Activated CD4-positive, alpha-beta memory T cell treated with anti-CD3 and anti-CD28 coated beads, Interleukin-2, amount 10 ng/mL, durations not matched to agents 7 days and 5 days (primary cell): ENCODE results near the gene TEX30. TPM values are rescaled to one million over a fixed set of nuclear protein-coding genes. Genes with fewer than 3 reads are reported as not detected.
A peak's percentile ranks its signal among the peaks of the same experiment; 100 is the strongest.

Source experiments
- CTCF ChIA-PET: fragments of 350-600 bp; sonication (Branson Sonifier 250); formaldehyde crosslinking; loops from one replicate; lab custom pipeline; 2021; ENCODE audit warnings: antibody characterized with exemption, inconsistent platforms; lab: Charles Lee
- POLR2A ChIA-PET: fragments of 350-600 bp; sonication (Branson Sonifier 250); formaldehyde crosslinking; loops from one replicate; lab custom pipeline; 2021; ENCODE audit warnings: antibody characterized with exemption; lab: Charles Lee
- DNase-seq: peaks from one replicate; pipeline ENCODE4 v3.0.0-alpha.2; 2020
- H3K27ac Mint-ChIP-seq: one replicate; pipeline ENCODE4 v1.8.0; 2021; ENCODE audit warnings: mild to moderate bottlenecking, mixed read lengths
- H3K27me3 Mint-ChIP-seq: one replicate; pipeline ENCODE4 v1.8.0; 2021; ENCODE audit warnings: mixed read lengths
- H3K36me3 Mint-ChIP-seq: one replicate; pipeline ENCODE4 v1.8.0; 2021; ENCODE audit warnings: low read depth, mixed read lengths
- H3K4me1 Mint-ChIP-seq: one replicate; pipeline ENCODE4 v1.8.0; 2021; ENCODE audit warnings: mixed read lengths
- H3K4me3 Mint-ChIP-seq: one replicate; pipeline ENCODE4 v1.8.0; 2021; ENCODE audit warnings: mild to moderate bottlenecking, mixed read lengths
- H3K9me3 Mint-ChIP-seq: one replicate; pipeline ENCODE4 v1.8.0; 2021; ENCODE audit warnings: mixed read lengths
- total RNA-seq, 2 experiments: library from RNA; stranded (reverse); gene quantifications; one replicate each; pipeline ENCODE4 v1.2.3, GENCODE V29; 2021

TEX30 gene
- 10 to 100 TPM; 35.0 to 36.6 TPM for total RNA-seq

DNA sequence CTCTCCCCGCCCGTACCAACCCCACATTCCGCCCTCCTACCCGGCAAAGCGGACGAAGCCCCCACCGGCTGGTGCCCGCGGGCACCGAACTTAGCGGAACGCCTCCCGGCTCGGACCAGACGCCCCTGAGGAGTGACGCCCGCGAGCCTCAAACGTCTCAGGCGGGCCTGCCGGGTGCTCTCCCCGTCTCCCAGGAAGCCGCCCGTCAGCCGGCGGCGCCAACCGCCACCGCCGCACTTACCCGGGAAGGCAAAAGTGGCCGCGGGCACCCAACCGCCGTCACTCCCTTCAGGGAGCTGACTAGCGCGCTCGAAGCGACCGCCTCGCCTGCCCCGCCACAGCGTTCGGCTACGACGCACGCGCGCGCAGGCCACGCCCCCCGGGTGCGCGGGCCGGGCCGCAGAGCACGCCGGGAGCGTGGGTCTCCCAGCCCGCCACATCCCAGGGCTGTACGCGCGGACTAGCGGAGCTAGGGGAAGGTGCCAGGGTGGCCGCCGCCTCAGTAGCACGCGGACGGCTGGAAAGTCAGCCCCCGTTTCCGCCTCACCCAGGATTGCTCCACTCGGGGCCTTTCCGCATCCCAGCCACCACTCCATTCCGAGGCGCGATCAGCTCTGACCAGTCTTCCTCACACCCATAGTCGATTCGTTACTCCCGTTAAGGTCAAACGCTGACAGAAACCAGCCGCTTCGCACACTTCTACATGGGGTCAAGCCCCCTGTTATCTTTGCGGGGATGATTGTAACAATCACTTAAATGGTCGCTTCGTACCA lies at the start of gene TEX30:
TEX30 (minus strand) TSS at position 346 of the 773 bp plus-strand sequence. CDS start 3,760 bp downstream, outside the sequence.
- H3K36me3 Mint-ChIP-seq = peaks cover 13% of the 10 kb centered on the region
- H3K4me1 Mint-ChIP-seq = peaks cover 61% of the 10 kb centered on the region
- H3K4me3 Mint-ChIP-seq = peak within 1 kb of the TSS; percentile 85
- peak; percentile 90 for DNase-seq
- H3K27me3 Mint-ChIP-seq = no peaks in the 10 kb centered on the region
- ChIA-PET POLR2A (interaction anchor here (0.8 to 5.8 kb wide), 20 partner anchors 8 to 379 kb away, joined by 3 to 107 read pairs (median 4); partner anchors contain the start of genes BIVM, ERCC5, POGLUT2 and TPP2), CTCF (interaction anchor here (0.7 to 3.8 kb wide), 14 partner anchors 11 to 182 kb away, joined by 3 to 37 read pairs (median 5); partner anchors contain the start of gene TPP2)
- H3K9me3 Mint-ChIP-seq = no peaks in the 10 kb centered on the region
- H3K27ac Mint-ChIP-seq = peak within 1 kb of the TSS; percentile 89

DNA sequence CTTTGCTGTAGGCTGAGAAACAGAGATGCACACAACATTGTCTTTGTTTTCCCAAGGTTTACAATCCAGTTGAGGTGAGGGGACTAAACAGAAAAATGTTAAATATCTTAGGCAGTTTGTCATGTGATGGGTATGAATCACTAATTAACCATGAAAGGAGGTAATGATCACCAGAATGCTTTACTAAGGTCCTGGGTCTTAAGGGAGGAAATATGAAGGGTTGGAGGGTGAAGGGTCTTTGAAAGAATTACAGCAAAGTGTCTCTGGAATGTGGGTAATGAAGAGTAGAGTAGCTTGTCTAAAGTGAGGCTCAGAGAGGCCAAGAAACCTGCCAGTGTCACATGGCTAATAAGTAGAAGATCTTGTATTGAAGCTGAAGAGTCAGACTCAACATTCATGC lies 44.3 kb upstream of the TEX30 start:
- peaks cover 56% of the 10 kb centered on the region for H3K36me3 Mint-ChIP-seq
- no peaks in the 10 kb centered on the region for H3K9me3 Mint-ChIP-seq
- CTCF ChIA-PET = interaction anchor here (3.3 kb wide), 1 partner anchor 18 kb away, joined by 8 read pairs; no protein-coding TSS in a partner anchor

DNA sequence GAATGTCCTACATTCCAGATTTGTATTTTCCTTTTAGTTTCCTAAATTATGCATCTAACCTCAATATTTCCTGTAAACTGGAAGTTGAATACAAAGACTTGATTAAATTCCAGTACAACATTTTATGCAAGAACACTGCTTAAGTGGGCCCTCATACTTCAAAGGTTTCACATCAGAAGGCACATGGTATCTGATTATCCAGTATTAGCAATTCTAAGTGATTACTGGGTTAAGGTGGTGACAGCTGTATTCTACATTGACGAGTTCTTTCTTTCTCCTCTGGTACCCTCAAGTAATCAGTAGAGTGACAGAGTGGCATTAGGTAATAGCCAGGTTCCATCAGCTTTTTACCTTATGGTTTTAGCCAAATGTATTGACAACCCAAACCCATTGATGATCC lies 43.7 kb upstream of the TEX30 start:
- H3K27me3 Mint-ChIP-seq = no peaks in the 10 kb centered on the region
- peaks cover 9% of the 10 kb centered on the region for H3K4me1 Mint-ChIP-seq
- POLR2A ChIA-PET = no interaction called here
- no peak for DNase-seq
- H3K36me3 Mint-ChIP-seq = peaks cover 53% of the 10 kb centered on the region
- no peaks in the 10 kb centered on the region for H3K9me3 Mint-ChIP-seq
- H3K27ac Mint-ChIP-seq = no peak overlapping the region
- H3K4me3 Mint-ChIP-seq = no peak overlapping the region
- CTCF ChIA-PET = no interaction called here

More for the DNA sequence above, 44.3 kb upstream of the TEX30 start:
- no peaks in the 10 kb centered on the region for H3K27me3 Mint-ChIP-seq
- no peak for DNase-seq
- H3K4me3 Mint-ChIP-seq = no peak overlapping the region
- H3K27ac Mint-ChIP-seq = no peak overlapping the region
- POLR2A ChIA-PET = no interaction called here
- H3K4me1 Mint-ChIP-seq = peaks cover 9% of the 10 kb centered on the region

DNA sequence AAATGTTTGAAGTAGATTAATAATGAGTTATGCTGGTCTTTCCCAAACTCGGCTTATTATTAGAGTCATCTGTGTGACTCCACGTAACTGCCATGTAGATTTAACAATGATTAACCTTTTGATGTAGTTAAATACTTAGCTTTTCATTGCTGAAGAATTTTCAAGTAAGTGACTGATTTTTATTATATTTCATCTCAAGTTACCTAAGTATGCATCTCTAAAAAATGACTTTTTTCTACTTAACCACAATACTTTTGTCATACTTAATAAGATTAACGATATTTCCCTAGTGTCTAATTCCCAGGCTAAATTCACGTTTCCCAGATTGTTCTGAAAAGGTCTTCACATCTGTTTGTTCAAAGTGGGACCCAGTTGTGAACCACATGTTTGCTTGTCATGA lies 43.1 kb upstream of the TEX30 start:
- Mint-ChIP-seq H3K27ac (no peak overlapping the region), H3K9me3 (peaks cover 4% of the 10 kb centered on the region), H3K36me3 (peaks cover 53% of the 10 kb centered on the region), H3K4me3 (no peak overlapping the region), H3K27me3 (no peaks in the 10 kb centered on the region), H3K4me1 (peaks cover 9% of the 10 kb centered on the region)
- CTCF ChIA-PET = no interaction called here
- DNase-seq = no peak
- POLR2A ChIA-PET = no interaction called here

DNA sequence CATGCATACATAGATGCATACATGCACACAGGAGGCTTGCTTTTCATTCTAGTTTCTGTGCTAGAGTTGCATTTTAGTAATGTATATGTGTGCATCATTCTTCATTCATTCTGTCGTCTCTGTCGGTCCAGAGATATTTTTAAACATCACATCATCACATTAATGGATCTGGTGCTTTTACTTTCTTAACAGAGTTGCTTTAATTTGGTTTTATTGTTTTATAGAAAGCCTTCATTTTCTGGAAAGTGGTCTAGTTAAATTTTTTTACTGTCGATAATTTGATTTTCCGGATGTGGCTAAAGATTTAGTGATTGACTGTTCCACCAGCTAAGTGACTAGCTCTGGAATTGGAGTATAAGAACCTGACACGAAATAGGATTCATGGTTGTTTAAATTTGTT lies 42.2 kb upstream of the TEX30 start:
- Mint-ChIP-seq H3K27me3 (no peaks in the 10 kb centered on the region), H3K4me1 (peaks cover 9% of the 10 kb centered on the region), H3K27ac (no peak overlapping the region), H3K4me3 (no peak overlapping the region), H3K36me3 (peaks cover 61% of the 10 kb centered on the region), H3K9me3 (peaks cover 4% of the 10 kb centered on the region)
- POLR2A ChIA-PET = interaction anchor here (1.6 kb wide), 1 partner anchor 220 kb away, joined by 5 read pairs; the partner anchor contains the start of gene TPP2
- CTCF ChIA-PET = interaction anchor here (1.8 kb wide), 1 partner anchor 16 kb away, joined by 5 read pairs; no protein-coding TSS in a partner anchor
- no peak for DNase-seq

DNA sequence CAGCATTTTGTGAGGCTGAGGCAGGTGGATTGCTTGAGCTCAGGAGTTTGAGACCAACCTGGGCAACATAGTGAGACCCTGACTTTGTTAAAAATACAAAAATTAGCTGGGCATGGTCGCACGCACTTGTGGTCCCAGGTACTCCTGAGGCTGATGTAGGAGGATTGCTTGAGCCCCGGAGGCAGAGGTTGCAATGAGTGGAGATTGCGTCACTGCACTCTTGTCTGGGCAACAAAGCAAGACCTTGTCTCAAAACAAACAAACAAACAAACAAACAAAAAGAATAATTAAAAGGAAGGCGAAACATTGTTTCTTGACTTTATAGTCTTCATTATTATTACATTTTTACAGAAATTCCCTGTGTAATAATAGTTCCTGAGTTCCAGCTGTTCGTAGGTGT lies 41.2 kb upstream of the TEX30 start:
- peaks cover 62% of the 10 kb centered on the region for H3K36me3 Mint-ChIP-seq
- POLR2A ChIA-PET = interaction anchor here (1.6 to 3.1 kb wide), 2 partner anchors 15 to 219 kb away, joined by 5 to 12 read pairs; partner anchors contain the start of gene TPP2
- no peak overlapping the region for H3K27ac Mint-ChIP-seq
- peaks cover 12% of the 10 kb centered on the region for H3K4me1 Mint-ChIP-seq
- no peak overlapping the region for H3K4me3 Mint-ChIP-seq
- no peak for DNase-seq
- H3K27me3 Mint-ChIP-seq = no peaks in the 10 kb centered on the region
- CTCF ChIA-PET = interaction anchor here (1.8 kb wide), 1 partner anchor 15 kb away, joined by 5 read pairs; no protein-coding TSS in a partner anchor
- peaks cover 4% of the 10 kb centered on the region for H3K9me3 Mint-ChIP-seq

DNA sequence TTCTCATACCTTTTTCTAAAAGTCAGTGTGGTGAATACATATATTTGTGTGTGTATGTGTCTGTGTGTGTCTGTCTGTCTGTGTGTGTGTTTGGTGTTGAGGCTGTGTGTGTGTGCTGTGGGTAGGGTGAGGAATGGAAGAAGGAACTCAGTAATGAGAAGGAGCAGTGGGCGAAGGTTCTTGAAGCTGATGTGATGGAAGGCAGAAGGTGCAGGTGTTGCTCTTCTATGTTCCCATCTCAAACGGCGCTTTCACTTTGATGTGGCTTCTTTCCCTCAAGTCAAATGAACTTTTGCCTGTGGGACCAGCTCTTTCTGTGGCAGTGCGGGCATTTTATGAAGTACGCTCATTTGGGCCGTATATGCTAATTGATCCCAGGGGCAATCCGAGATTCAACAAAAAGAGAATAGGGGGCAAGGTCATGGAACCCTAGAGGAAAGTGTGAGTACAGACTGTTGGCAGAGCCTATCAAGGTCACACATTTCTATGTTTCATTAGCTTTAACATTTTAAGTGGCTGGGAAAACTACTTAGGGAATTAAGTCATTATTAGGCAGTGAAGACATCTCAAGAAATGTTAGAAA lies 40.5 kb upstream of the TEX30 start:
- peaks cover 4% of the 10 kb centered on the region for H3K9me3 Mint-ChIP-seq
- no peaks in the 10 kb centered on the region for H3K27me3 Mint-ChIP-seq
- H3K4me3 Mint-ChIP-seq = no peak overlapping the region
- H3K36me3 Mint-ChIP-seq = peaks cover 56% of the 10 kb centered on the region
- no peak overlapping the region for H3K27ac Mint-ChIP-seq
- POLR2A ChIA-PET = interaction anchor here (1.6 to 3.1 kb wide), 2 partner anchors 14 to 218 kb away, joined by 5 to 12 read pairs; partner anchors contain the start of gene TPP2
- CTCF ChIA-PET = interaction anchor here (1.3 to 1.8 kb wide), 3 partner anchors 14 to 89 kb away, joined by 3 to 5 read pairs (median 3); no protein-coding TSS in a partner anchor
- DNase-seq = no peak
- H3K4me1 Mint-ChIP-seq = peaks cover 12% of the 10 kb centered on the region

DNA sequence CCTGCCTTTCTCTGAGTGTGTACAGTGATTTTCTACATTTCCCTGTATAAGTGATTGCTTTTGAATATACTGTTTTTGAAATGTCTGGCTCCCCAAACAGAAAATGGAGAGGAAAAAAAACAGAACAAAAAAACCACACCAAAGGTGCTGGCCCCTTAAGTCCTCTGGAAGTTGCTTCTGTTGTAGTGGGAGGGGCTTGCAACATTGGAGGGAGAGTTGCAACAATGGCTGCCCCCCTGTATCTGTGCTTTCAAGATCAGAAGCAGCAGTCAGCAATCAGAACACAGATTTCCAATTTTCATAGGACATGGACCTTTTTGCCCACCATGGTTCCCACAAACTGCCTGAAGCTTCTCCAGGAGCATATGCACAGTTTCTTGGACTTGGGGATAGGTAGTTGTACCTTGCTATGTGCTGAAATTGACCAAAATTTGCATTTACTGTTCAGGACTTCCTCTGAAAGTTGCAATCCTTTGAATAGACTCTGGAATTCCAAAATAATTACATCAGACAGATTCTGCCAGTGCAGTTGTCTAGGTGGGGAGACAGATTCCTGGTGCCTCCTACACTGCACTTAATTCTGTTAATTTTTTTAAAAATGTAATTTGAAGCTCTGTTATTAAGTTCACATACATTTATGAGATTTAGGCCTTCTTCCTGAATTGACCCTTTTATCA lies 39.2 kb upstream of the TEX30 start:
- ChIA-PET CTCF (interaction anchor here (1.2 to 1.4 kb wide), 3 partner anchors 12 to 88 kb away, joined by 3 to 4 read pairs (median 3); no protein-coding TSS in a partner anchor), POLR2A (interaction anchor here (0.7 to 3.1 kb wide), 2 partner anchors 12 to 217 kb away, joined by 3 to 12 read pairs; no protein-coding TSS in a partner anchor)
- Mint-ChIP-seq H3K4me1 (peaks cover 16% of the 10 kb centered on the region), H3K27me3 (no peaks in the 10 kb centered on the region), H3K36me3 (peaks cover 49% of the 10 kb centered on the region), H3K4me3 (no peak overlapping the region), H3K9me3 (peaks cover 4% of the 10 kb centered on the region), H3K27ac (no peak overlapping the region)
- DNase-seq = no peak

DNA sequence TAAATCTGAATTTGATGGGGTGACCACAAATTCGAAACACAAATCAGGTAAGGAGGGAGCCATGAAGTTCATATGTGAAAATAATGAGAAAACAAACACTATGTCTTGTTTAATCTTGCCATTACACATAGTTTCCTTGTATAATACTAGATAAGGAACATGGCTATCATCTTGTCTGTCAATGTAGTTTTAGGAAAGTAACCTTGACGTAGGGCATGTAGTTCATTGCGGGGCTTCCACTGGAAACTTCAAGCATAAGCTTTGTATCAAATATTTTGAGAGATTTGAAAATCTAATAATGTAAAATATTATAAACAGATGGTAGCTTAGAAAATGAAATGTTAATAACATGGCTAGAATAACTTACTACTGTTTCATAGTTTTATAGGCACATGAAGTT lies 34.1 kb upstream of the TEX30 start:
- H3K9me3 Mint-ChIP-seq = peaks cover 4% of the 10 kb centered on the region
- ChIA-PET CTCF (interaction anchor here (1.0 to 1.2 kb wide), 3 partner anchors 25 to 216 kb away, joined by 4 to 5 read pairs (median 4); no protein-coding TSS in a partner anchor), POLR2A (interaction anchor here (1.5 kb wide), 1 partner anchor 34 kb away, joined by 4 read pairs; the partner anchor contains the start of gene TEX30)
- H3K4me3 Mint-ChIP-seq = no peak overlapping the region
- no peak for DNase-seq
- no peaks in the 10 kb centered on the region for H3K27me3 Mint-ChIP-seq
- peaks cover 42% of the 10 kb centered on the region for H3K36me3 Mint-ChIP-seq
- peaks cover 22% of the 10 kb centered on the region for H3K4me1 Mint-ChIP-seq
- H3K27ac Mint-ChIP-seq = no peak overlapping the region

DNA sequence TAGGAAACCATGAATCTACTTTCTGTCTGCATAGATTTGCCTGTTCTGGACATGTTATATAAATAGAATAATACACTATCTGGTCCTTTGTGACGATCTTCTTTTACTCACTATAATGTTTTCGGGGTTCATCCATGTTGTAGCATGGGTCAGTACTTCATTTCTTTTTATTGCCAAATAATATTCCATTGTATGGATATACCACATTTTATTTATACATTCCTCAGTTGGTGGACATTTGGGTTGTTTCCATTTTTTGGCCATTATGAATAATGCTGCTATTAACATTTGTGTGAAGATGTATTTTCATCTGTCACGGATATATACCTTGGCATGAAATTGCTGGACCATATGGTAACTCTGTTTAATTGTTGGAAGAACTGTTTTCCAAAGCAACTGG lies 32.1 kb upstream of the TEX30 start:
- ChIA-PET CTCF (no interaction called here), POLR2A (no interaction called here)
- Mint-ChIP-seq H3K27me3 (no peaks in the 10 kb centered on the region), H3K4me3 (no peak overlapping the region), H3K36me3 (peaks cover 33% of the 10 kb centered on the region), H3K9me3 (no peaks in the 10 kb centered on the region), H3K27ac (no peak overlapping the region), H3K4me1 (peaks cover 37% of the 10 kb centered on the region)
- DNase-seq = no peak

DNA sequence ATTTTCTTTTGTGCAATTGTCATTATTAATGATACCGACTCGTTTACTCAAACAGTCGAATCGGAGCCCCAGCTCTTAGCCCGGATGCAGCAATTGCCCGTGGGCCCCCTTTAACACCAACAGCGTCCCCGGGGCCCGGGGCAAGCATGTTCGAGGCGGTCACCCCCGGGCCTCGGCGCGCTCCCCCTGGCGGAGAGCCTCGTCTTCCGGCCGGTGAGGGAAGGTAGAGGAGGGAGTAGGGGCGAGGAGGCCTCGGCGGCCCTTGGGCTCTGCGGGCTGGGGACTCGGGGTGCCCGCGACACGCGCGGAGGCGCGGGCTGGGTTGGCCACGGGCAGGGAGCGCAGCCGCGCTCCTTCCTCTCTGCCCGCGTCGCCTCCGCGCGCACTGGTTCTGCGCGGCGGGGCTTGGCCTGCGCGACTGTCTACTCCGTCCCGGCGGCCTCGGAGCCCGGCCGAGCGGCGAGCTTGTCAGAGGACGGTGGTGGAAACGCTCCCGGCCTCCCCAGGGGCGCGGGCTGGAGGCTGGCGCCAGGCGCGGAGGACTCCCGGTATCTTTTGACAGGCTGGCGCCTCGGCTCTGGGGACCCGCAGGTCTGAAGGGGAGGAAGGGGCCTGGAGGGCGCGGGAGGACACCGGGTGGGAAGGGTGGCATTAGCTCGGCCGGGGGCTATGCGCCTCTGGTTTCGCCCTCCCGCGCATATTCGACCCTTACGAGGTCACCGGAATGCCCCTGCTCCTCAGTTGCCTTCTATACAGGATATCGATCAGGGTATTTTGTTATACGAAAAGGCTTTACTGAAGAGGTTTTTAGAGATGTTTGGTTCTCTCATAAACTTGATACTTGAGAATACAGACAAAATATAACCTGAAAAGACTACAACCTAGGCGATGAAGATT lies 26.8 kb upstream of the TEX30 start:
- Mint-ChIP-seq H3K4me1 (peaks cover 47% of the 10 kb centered on the region), H3K9me3 (no peaks in the 10 kb centered on the region), H3K36me3 (peaks cover 20% of the 10 kb centered on the region), H3K27me3 (no peaks in the 10 kb centered on the region), H3K4me3 (peak overlapping the region; percentile 90), H3K27ac (peak overlapping the region; percentile 74)
- peak; percentile 89 for DNase-seq
- ChIA-PET POLR2A (interaction anchor here (0.6 to 6.9 kb wide), 15 partner anchors 8 to 208 kb away, joined by 3 to 107 read pairs (median 6); partner anchors contain the start of genes ERCC5, TEX30 and TPP2), CTCF (interaction anchor here (0.6 to 4.5 kb wide), 28 partner anchors 8 to 263 kb away, joined by 3 to 37 read pairs (median 4); partner anchors contain the start of genes ERCC5, TEX30 and TPP2)
